Measurements from ENCODE around the gene ILRUN.
"Not testable (repeated sequence)": the region's sequence is repeated elsewhere in the genome, so short reads cannot be mapped to it uniquely, and the experiment has no call there.

Gene ILRUN

GRCh38 chr6:34722451-34722850, 25.9 kb upstream of the ILRUN start:
- Histone ChIP-seq H3K4me3 (ENCODE audit: low read length) (no peak overlapping the region), H3K4me1 (ENCODE audit: control insufficient read depth, insufficient read depth, low read length) (peaks cover 16% of the 10 kb centered on the region), H3K9me3 (ENCODE audit: control insufficient read depth, low read length) (peaks cover 4% of the 10 kb centered on the region), H3K36me3 (ENCODE audit: control insufficient read depth, insufficient read depth, low read length, severe bottlenecking) (no peaks in the 10 kb centered on the region), H3K27me3 (replicated peaks; ENCODE audit: control insufficient read depth, insufficient read depth, low read length) (no peaks in the 10 kb centered on the region), H3K9ac (ENCODE audit: low read length) (no peak overlapping the region)
- DNase-seq (ENCODE audit: low read depth): no peak

GRCh38 chr6:34720160-34720559, 23.6 kb upstream of the ILRUN start:
- H3K36me3 ChIP-seq (ENCODE audit: control insufficient read depth, insufficient read depth, low read length, severe bottlenecking); H3K9ac ChIP-seq (ENCODE audit: low read length); H3K27me3 ChIP-seq (replicated peaks; ENCODE audit: control insufficient read depth, insufficient read depth, low read length); H3K9me3 ChIP-seq (ENCODE audit: control insufficient read depth, low read length); H3K4me3 ChIP-seq (ENCODE audit: low read length); DNase-seq (ENCODE audit: low read depth): not testable (repeated sequence)
- H3K4me1 ChIP-seq (ENCODE audit: control insufficient read depth, insufficient read depth, low read length): peaks cover 17% of the 10 kb centered on the region

GRCh38 chr6:34719646-34720045, 23.1 kb upstream of the ILRUN start:
- not testable (repeated sequence) for H3K27me3 ChIP-seq (replicated peaks; ENCODE audit: control insufficient read depth, insufficient read depth, low read length); H3K9ac ChIP-seq (ENCODE audit: low read length); DNase-seq (ENCODE audit: low read depth); H3K9me3 ChIP-seq (ENCODE audit: control insufficient read depth, low read length); H3K4me3 ChIP-seq (ENCODE audit: low read length); H3K36me3 ChIP-seq (ENCODE audit: control insufficient read depth, insufficient read depth, low read length, severe bottlenecking)
- peaks cover 17% of the 10 kb centered on the region for H3K4me1 ChIP-seq (ENCODE audit: control insufficient read depth, insufficient read depth, low read length)

GRCh38 chr6:34718976-34719375, 22.4 kb upstream of the ILRUN start:
- H3K4me1 ChIP-seq (ENCODE audit: control insufficient read depth, insufficient read depth, low read length): peaks cover 17% of the 10 kb centered on the region
- no peak overlapping the region for H3K4me3 ChIP-seq (ENCODE audit: low read length)
- no peaks in the 10 kb centered on the region for H3K9me3 ChIP-seq (ENCODE audit: control insufficient read depth, low read length)
- no peaks in the 10 kb centered on the region for H3K36me3 ChIP-seq (ENCODE audit: control insufficient read depth, insufficient read depth, low read length, severe bottlenecking)
- DNase-seq (ENCODE audit: low read depth): peak; percentile 17
- no peaks in the 10 kb centered on the region for H3K27me3 ChIP-seq (replicated peaks; ENCODE audit: control insufficient read depth, insufficient read depth, low read length)
- H3K9ac ChIP-seq (ENCODE audit: low read length): no peak overlapping the region

- Histone ChIP-seq H3K4me3 (ENCODE audit: low read length) (no peak overlapping the region), H3K27me3 (replicated peaks; ENCODE audit: control insufficient read depth, insufficient read depth, low read length) (no peaks in the 10 kb centered on the region), H3K36me3 (ENCODE audit: control insufficient read depth, insufficient read depth, low read length, severe bottlenecking) (no peaks in the 10 kb centered on the region), H3K9ac (ENCODE audit: low read length) (no peak overlapping the region), H3K4me1 (ENCODE audit: control insufficient read depth, insufficient read depth, low read length) (peaks cover 10% of the 10 kb centered on the region), H3K9me3 (ENCODE audit: control insufficient read depth, low read length) (no peaks in the 10 kb centered on the region)
- no peak for DNase-seq (ENCODE audit: low read depth)
Measured at GRCh38 chr6:34717466-34717865, 20.9 kb upstream of the ILRUN start.

- Histone ChIP-seq H3K9ac (ENCODE audit: low read length) (no peak overlapping the region), H3K9me3 (ENCODE audit: control insufficient read depth, low read length) (no peaks in the 10 kb centered on the region), H3K27me3 (replicated peaks; ENCODE audit: control insufficient read depth, insufficient read depth, low read length) (no peaks in the 10 kb centered on the region), H3K4me3 (ENCODE audit: low read length) (no peak overlapping the region), H3K36me3 (ENCODE audit: control insufficient read depth, insufficient read depth, low read length, severe bottlenecking) (no peaks in the 10 kb centered on the region), H3K4me1 (ENCODE audit: control insufficient read depth, insufficient read depth, low read length) (peaks cover 12% of the 10 kb centered on the region)
- no peak for DNase-seq (ENCODE audit: low read depth)
Measured at GRCh38 chr6:34714663-34715062, 18.1 kb upstream of the ILRUN start.

GRCh38 chr6:34712881-34713280, 16.3 kb upstream of the ILRUN start:
- peaks cover 13% of the 10 kb centered on the region for H3K4me1 ChIP-seq (ENCODE audit: control insufficient read depth, insufficient read depth, low read length)
- not testable (repeated sequence) for DNase-seq (ENCODE audit: low read depth); H3K9me3 ChIP-seq (ENCODE audit: control insufficient read depth, low read length); H3K9ac ChIP-seq (ENCODE audit: low read length); H3K4me3 ChIP-seq (ENCODE audit: low read length); H3K27me3 ChIP-seq (replicated peaks; ENCODE audit: control insufficient read depth, insufficient read depth, low read length); H3K36me3 ChIP-seq (ENCODE audit: control insufficient read depth, insufficient read depth, low read length, severe bottlenecking)

GRCh38 chr6:34709386-34709785, 12.8 kb upstream of the ILRUN start:
- H3K4me1 ChIP-seq (ENCODE audit: control insufficient read depth, insufficient read depth, low read length): peaks cover 10% of the 10 kb centered on the region
- no peaks in the 10 kb centered on the region for H3K36me3 ChIP-seq (ENCODE audit: control insufficient read depth, insufficient read depth, low read length, severe bottlenecking)
- peak; percentile 66 for DNase-seq (ENCODE audit: low read depth)
- no peaks in the 10 kb centered on the region for H3K9me3 ChIP-seq (ENCODE audit: control insufficient read depth, low read length)
- H3K27me3 ChIP-seq (replicated peaks; ENCODE audit: control insufficient read depth, insufficient read depth, low read length): no peaks in the 10 kb centered on the region
- no peak overlapping the region for H3K9ac ChIP-seq (ENCODE audit: low read length)
- no peak overlapping the region for H3K4me3 ChIP-seq (ENCODE audit: low read length)

- Histone ChIP-seq H3K4me3 (ENCODE audit: low read length) (no peak overlapping the region), H3K36me3 (ENCODE audit: control insufficient read depth, insufficient read depth, low read length, severe bottlenecking) (no peaks in the 10 kb centered on the region), H3K9me3 (ENCODE audit: control insufficient read depth, low read length) (no peaks in the 10 kb centered on the region), H3K27me3 (replicated peaks; ENCODE audit: control insufficient read depth, insufficient read depth, low read length) (no peaks in the 10 kb centered on the region), H3K4me1 (ENCODE audit: control insufficient read depth, insufficient read depth, low read length) (peaks cover 10% of the 10 kb centered on the region), H3K9ac (ENCODE audit: low read length) (no peak overlapping the region)
- DNase-seq (ENCODE audit: low read depth): no peak
Measured at GRCh38 chr6:34705241-34705640, 8.7 kb upstream of the ILRUN start.

- Histone ChIP-seq H3K27me3 (replicated peaks; ENCODE audit: control insufficient read depth, insufficient read depth, low read length) (no peaks in the 10 kb centered on the region), H3K36me3 (ENCODE audit: control insufficient read depth, insufficient read depth, low read length, severe bottlenecking) (no peaks in the 10 kb centered on the region), H3K4me1 (ENCODE audit: control insufficient read depth, insufficient read depth, low read length) (no peaks in the 10 kb centered on the region), H3K4me3 (ENCODE audit: low read length) (no peak overlapping the region), H3K9ac (ENCODE audit: low read length) (no peak overlapping the region), H3K9me3 (ENCODE audit: control insufficient read depth, low read length) (no peaks in the 10 kb centered on the region)
- no peak for DNase-seq (ENCODE audit: low read depth)
Measured at GRCh38 chr6:34701199-34701598, 4.6 kb upstream of the ILRUN start.

- DNase-seq (ENCODE audit: low read depth): no peak
- no peaks in the 10 kb centered on the region for H3K36me3 ChIP-seq (ENCODE audit: control insufficient read depth, insufficient read depth, low read length, severe bottlenecking)
- H3K9me3 ChIP-seq (ENCODE audit: control insufficient read depth, low read length): no peaks in the 10 kb centered on the region
- no peak overlapping the region for H3K9ac ChIP-seq (ENCODE audit: low read length)
- H3K4me1 ChIP-seq (ENCODE audit: control insufficient read depth, insufficient read depth, low read length): peaks cover 13% of the 10 kb centered on the region
- no peaks in the 10 kb centered on the region for H3K27me3 ChIP-seq (replicated peaks; ENCODE audit: control insufficient read depth, insufficient read depth, low read length)
- H3K4me3 ChIP-seq (ENCODE audit: low read length): no peak overlapping the region
Measured at GRCh38 chr6:34697904-34698559, 1.5 kb upstream of the ILRUN start.

- DNase-seq (ENCODE audit: low read depth): no peak
Measured at GRCh38 chr6:34697544-34697836, 923 bp upstream of the ILRUN start.

More at GRCh38 chr6:34697544-34697836, 923 bp upstream of the ILRUN start:
- Histone ChIP-seq H3K4me3 (ENCODE audit: low read length) (peak overlapping the region; percentile 86), H3K27me3 (replicated peaks; ENCODE audit: control insufficient read depth, insufficient read depth, low read length) (no peaks in the 10 kb centered on the region), H3K9ac (ENCODE audit: low read length) (peak overlapping the region; percentile 84), H3K4me1 (ENCODE audit: control insufficient read depth, insufficient read depth, low read length) (peaks cover 14% of the 10 kb centered on the region), H3K36me3 (ENCODE audit: control insufficient read depth, insufficient read depth, low read length, severe bottlenecking) (no peaks in the 10 kb centered on the region), H3K9me3 (ENCODE audit: control insufficient read depth, low read length) (no peaks in the 10 kb centered on the region)
